LNCAP (cell line): ENCODE data around the gene TRIM13.

ENCODE experiments used
- TF ChIP-seq, protein P1 (sequence below): fragments of 450-650 bp; IDR thresholded peaks from 2 replicates; pipeline ENCODE4 v1.5.1; 2017; ENCODE audit warnings: mild to moderate bottlenecking

TRIM13 gene

GRCh38 chr13:50011461-50011860, 14.6 kb downstream of the TRIM13 start:
- TF ChIP-seq, protein P1, sequence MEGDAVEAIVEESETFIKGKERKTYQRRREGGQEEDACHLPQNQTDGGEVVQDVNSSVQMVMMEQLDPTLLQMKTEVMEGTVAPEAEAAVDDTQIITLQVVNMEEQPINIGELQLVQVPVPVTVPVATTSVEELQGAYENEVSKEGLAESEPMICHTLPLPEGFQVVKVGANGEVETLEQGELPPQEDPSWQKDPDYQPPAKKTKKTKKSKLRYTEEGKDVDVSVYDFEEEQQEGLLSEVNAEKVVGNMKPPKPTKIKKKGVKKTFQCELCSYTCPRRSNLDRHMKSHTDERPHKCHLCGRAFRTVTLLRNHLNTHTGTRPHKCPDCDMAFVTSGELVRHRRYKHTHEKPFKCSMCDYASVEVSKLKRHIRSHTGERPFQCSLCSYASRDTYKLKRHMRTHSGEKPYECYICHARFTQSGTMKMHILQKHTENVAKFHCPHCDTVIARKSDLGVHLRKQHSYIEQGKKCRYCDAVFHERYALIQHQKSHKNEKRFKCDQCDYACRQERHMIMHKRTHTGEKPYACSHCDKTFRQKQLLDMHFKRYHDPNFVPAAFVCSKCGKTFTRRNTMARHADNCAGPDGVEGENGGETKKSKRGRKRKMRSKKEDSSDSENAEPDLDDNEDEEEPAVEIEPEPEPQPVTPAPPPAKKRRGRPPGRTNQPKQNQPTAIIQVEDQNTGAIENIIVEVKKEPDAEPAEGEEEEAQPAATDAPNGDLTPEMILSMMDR: no peak

GRCh38 chr13:50012396-50013169, 15.7 kb downstream of the TRIM13 start:
- TF ChIP-seq, protein P1: no peak

- TF ChIP-seq, protein P1: no peak
These were observed 17.5 kb downstream of the TRIM13 start for GRCh38 chr13:50014386-50014785.

- TF ChIP-seq, protein P1: no peak
These were observed 18.4 kb downstream of the TRIM13 start, which contains the start of gene KCNRG for GRCh38 chr13:50015258-50015657. Gene KCNRG (plus strand): TSS chr13:50015444. CDS start chr13:50015494, 50 bp downstream.

- TF ChIP-seq, protein P1: no peak
These were observed 18.9 kb downstream of the TRIM13 start for GRCh38 chr13:50015750-50016149.

- TF ChIP-seq, protein P1: no peak
These were observed 19.6 kb downstream of the TRIM13 start for GRCh38 chr13:50016444-50016843.

DNA sequence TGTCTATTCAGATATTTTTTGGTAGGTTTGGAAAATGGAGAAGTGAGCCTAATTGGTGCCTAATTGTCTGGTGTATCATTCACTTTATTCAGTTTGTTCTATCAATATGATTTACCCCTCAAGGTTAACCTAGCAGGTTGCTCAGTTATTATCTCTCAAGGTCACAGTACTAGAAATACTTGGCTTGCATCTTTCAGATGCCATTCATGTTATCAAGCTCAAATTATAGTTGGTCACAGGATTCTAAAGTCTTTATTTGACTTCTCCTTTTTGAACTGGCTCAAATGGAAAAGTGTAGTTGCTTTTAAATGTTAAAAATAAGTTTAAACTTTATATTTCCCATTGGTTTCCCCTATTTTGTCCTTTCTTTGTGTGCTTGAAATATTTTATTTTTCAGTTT, 21.0 kb downstream of the TRIM13 start:
- TF ChIP-seq, protein P1: no peak
